CD4-positive, alpha-beta T cell (primary cell): ENCODE measurements around the gene MYO5C. TPM values are rescaled to one million over a fixed set of nuclear protein-coding genes. Genes with fewer than 3 reads are reported as not detected.

ENCODE experiments used
- ATAC-seq: fragments of 200-7000 bp; cut with Tn5 transposase; one replicate; pipeline ENCODE4 v1.10.0; 2022; ENCODE audit warnings: mild to moderate bottlenecking; ENCODE audit not compliant: poor library complexity
- CTCF ChIA-PET: fragments of 350-600 bp; sonication (Branson Sonifier 250); formaldehyde crosslinking; loops from one replicate; lab custom pipeline; 2021; ENCODE audit warnings: antibody characterized with exemption, inconsistent platforms; lab: Charles Lee
- POLR2A ChIA-PET: fragments of 350-600 bp; sonication (Branson Sonifier 250); formaldehyde crosslinking; loops from one replicate; lab custom pipeline; 2021; ENCODE audit warnings: antibody characterized with exemption, inconsistent platforms; lab: Charles Lee
- DNase-seq, 14 experiments: peaks; one replicate each; pipeline ENCODE4 v3.0.0-alpha.2; 2013 to 2020; ENCODE audit warnings: mixed read lengths in 2 of 14
- H3K27ac ChIP-seq, 2 donors: one replicate each; pipeline versions ENCODE4 v1.5.1 to v1.7.0; 2013; ENCODE audit warnings: low read length in 2 of 2, low read depth in 1 of 2, mild to moderate bottlenecking in 1 of 2
- H3K27me3 ChIP-seq, 2 experiments: 1 replicate in 1 of 2; 2 replicates in 1 of 2; pipeline versions ENCODE4 v1.6.1 to v1.7.0; 2013; ENCODE audit warnings: low read length in 2 of 2, control low read depth in 1 of 2, mild to moderate bottlenecking in 1 of 2, moderate library complexity in 1 of 2; ENCODE audit not compliant: insufficient read depth in 2 of 2, control insufficient read depth in 1 of 2
- H3K36me3 ChIP-seq: one replicate; pipeline ENCODE4 v1.6.1; 2013; ENCODE audit warnings: low read length, control low read depth; ENCODE audit not compliant: insufficient read depth
- H3K4me1 ChIP-seq: one replicate; pipeline ENCODE4 v1.6.1; 2013; ENCODE audit warnings: low read length, control low read depth; ENCODE audit not compliant: insufficient read depth
- H3K4me3 ChIP-seq: one replicate; pipeline ENCODE4 v1.5.1; 2013; ENCODE audit warnings: mild to moderate bottlenecking, low read length, moderate library complexity
- H3K9me3 ChIP-seq, 2 experiments: 1 replicate in 1 of 2; 2 replicates in 1 of 2; pipeline versions ENCODE4 v1.6.1 to v1.7.0; 2013; ENCODE audit warnings: low read length in 2 of 2, mild to moderate bottlenecking in 2 of 2, control low read depth in 1 of 2, moderate library complexity in 1 of 2; ENCODE audit not compliant: control insufficient read depth in 1 of 2, insufficient read depth in 1 of 2
- H3K27ac Mint-ChIP-seq: one replicate; pipeline ENCODE4 v1.8.0; 2020; ENCODE audit warnings: mixed read lengths
- H3K27me3 Mint-ChIP-seq: one replicate; pipeline ENCODE4 v1.8.0; 2021; ENCODE audit warnings: mixed read lengths
- H3K36me3 Mint-ChIP-seq: one replicate; pipeline ENCODE4 v1.8.0; 2021; ENCODE audit warnings: low read depth, mixed read lengths
- H3K4me1 Mint-ChIP-seq: one replicate; pipeline ENCODE4 v1.8.0; 2021; ENCODE audit warnings: low read depth, mixed read lengths
- H3K4me3 Mint-ChIP-seq: one replicate; pipeline ENCODE4 v1.8.0; 2020; ENCODE audit warnings: mild to moderate bottlenecking, mixed read lengths
- H3K9me3 Mint-ChIP-seq: one replicate; pipeline ENCODE4 v1.8.0; 2020; ENCODE audit warnings: mixed read lengths
- intact Hi-C, 2 experiments: fragments of 100-400 bp; cut with DNase I in 1 of 2; cut with micrococcal nuclease in 1 of 2; formaldehyde crosslinking; loops; one replicate each; pipeline versions ENCODE4 v1.15.1 to v1.9.0; 2023 to 2025; cut with DNase I, micrococcal nuclease
- total RNA-seq, 174 experiments: library from RNA in 2 of 174; stranded (reverse) in 2 of 174; gene quantifications; one replicate each; pipeline ENCODE4 v1.2.3 and lab custom pipeline; 2021 to 2026
- TF ChIP-seq, protein P1 (sequence below): fragments of 200-600 bp; IDR thresholded peaks from one replicate; pipeline ENCODE4 v1.8.0; 2022; ENCODE audit warnings: antibody characterized with exemption, mild to moderate bottlenecking

The MYO5C gene
- total RNA-seq, 2 experiments from 2014 or later: 0.53 to 0.93 TPM

DNA sequence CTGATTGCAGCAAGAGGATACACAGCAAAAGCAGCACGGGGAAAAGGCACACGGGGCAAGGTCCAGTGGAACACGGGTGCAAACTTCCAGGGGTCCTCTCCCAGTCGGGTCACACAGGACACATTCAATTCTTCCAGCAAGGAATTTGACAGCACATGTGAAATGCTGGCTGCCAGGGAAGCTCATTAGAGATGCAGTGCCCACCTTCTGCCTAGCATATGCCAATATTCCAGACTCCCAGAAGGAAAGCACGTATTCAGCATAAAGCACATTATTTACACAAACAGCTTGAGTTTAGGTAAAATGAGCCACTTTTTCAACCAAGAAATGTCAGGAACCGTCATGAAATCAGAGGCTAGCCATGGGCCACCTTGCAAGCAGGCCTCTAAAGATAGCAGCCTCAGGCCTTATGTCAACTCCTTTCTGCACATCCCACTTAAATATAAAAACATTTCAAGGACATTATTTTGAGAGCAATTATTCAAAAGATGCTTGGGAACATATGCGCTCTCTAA, 19.3 kb downstream of the MYO5C start:
- no peak overlapping the region for H3K27ac ChIP-seq
- H3K36me3 ChIP-seq: no peaks in the 10 kb centered on the region
- ChIA-PET CTCF (no interaction called here), POLR2A (no interaction called here)
- Mint-ChIP-seq H3K9me3 (no peaks in the 10 kb centered on the region), H3K27ac (no peak overlapping the region), H3K4me3 (no peak overlapping the region), H3K4me1 (no peaks in the 10 kb centered on the region), H3K36me3 (no peaks in the 10 kb centered on the region), H3K27me3 (no peaks in the 10 kb centered on the region)
- H3K4me1 ChIP-seq: no peaks in the 10 kb centered on the region
- TF ChIP-seq, protein P1, sequence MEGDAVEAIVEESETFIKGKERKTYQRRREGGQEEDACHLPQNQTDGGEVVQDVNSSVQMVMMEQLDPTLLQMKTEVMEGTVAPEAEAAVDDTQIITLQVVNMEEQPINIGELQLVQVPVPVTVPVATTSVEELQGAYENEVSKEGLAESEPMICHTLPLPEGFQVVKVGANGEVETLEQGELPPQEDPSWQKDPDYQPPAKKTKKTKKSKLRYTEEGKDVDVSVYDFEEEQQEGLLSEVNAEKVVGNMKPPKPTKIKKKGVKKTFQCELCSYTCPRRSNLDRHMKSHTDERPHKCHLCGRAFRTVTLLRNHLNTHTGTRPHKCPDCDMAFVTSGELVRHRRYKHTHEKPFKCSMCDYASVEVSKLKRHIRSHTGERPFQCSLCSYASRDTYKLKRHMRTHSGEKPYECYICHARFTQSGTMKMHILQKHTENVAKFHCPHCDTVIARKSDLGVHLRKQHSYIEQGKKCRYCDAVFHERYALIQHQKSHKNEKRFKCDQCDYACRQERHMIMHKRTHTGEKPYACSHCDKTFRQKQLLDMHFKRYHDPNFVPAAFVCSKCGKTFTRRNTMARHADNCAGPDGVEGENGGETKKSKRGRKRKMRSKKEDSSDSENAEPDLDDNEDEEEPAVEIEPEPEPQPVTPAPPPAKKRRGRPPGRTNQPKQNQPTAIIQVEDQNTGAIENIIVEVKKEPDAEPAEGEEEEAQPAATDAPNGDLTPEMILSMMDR: no peak
- ATAC-seq (no peak), DNase-seq (no peak)
- H3K27me3 ChIP-seq: peaks cover 0 to 6% of the 10 kb centered on the region in 2 experiments
- intact Hi-C loops: no loop called here
- no peak overlapping the region for H3K4me3 ChIP-seq
- H3K9me3 ChIP-seq: no peaks in the 10 kb centered on the region

DNA sequence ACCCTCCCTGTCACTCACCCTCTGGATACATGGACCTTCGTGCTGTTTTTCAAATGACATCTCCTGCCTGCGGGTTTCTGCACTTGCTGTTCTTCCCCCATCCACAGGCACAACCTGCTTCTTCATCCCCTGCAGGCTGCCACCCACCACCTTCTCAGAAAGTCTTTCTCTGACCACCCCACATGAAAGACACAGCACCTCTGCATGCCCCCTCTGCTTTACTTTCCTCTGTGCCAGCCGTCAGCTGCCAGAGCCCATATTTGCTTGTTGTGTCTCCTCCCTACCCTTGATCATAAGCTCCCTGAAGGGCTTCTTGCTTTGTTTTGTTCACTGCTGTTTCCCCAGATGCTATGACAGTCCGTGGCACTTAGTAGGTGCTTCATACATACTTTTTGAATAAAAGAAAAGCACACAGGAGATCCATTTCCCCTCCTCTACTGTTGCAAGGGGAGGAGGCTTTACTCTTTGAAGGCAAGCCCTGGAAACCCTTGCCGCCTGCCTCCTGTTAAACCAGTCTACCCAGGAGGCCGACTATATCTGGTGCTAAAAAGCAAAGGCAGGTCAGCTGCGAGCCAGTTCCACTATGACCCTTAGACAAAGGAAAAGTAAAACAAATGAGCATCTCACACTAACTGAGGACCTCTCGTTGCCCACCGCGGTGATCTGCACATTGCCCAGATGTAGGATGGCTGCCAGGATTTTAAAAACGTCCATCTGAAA, 31.9 kb downstream of the MYO5C start:
- CTCF ChIA-PET: no interaction called here
- H3K4me3 Mint-ChIP-seq: no peak overlapping the region
- ATAC-seq: no peak
- peak overlapping the region; percentile 32 for H3K27ac Mint-ChIP-seq
- no peaks in the 10 kb centered on the region for H3K36me3 Mint-ChIP-seq
- POLR2A ChIA-PET: no interaction called here
- Histone ChIP-seq H3K27ac (no peak overlapping the region), H3K4me3 (no peak overlapping the region), H3K9me3 (no peaks in the 10 kb centered on the region), H3K27me3 (no peaks in the 10 kb centered on the region), H3K36me3 (no peaks in the 10 kb centered on the region), H3K4me1 (peaks cover 34% of the 10 kb centered on the region)
- DNase-seq: no peak
- H3K4me1 Mint-ChIP-seq: peaks cover 31% of the 10 kb centered on the region
- H3K9me3 Mint-ChIP-seq: no peaks in the 10 kb centered on the region
- intact Hi-C loops: loop anchor here in 1 of 2 experiments (2.0 to 5.0 kb wide), 3 partner anchors 49 to 409 kb away; no protein-coding TSS in a partner anchor
- TF ChIP-seq, protein P1: no peak
- no peaks in the 10 kb centered on the region for H3K27me3 Mint-ChIP-seq

GRCh38 chr15:52262364-52262763, 33.2 kb downstream of the MYO5C start:
- peak overlapping the region in 1 of 2 donors; percentile 68 for H3K27ac ChIP-seq
- POLR2A ChIA-PET: interaction anchor here (0.8 to 1.6 kb wide), 4 partner anchors 9 to 82 kb away, joined by 3 to 5 read pairs (median 4); no protein-coding TSS in a partner anchor

More at GRCh38 chr15:52262364-52262763, 33.2 kb downstream of the MYO5C start:
- intact Hi-C loops: loop anchor here in 1 of 2 experiments (2.0 to 5.0 kb wide), 3 partner anchors 50 to 410 kb away; no protein-coding TSS in a partner anchor
- no peak overlapping the region for H3K4me3 Mint-ChIP-seq
- Histone ChIP-seq H3K4me3 (no peak overlapping the region), H3K36me3 (no peaks in the 10 kb centered on the region), H3K27me3 (no peaks in the 10 kb centered on the region), H3K9me3 (no peaks in the 10 kb centered on the region), H3K4me1 (peaks cover 35% of the 10 kb centered on the region)
- H3K4me1 Mint-ChIP-seq: peaks cover 31% of the 10 kb centered on the region
- H3K9me3 Mint-ChIP-seq: no peaks in the 10 kb centered on the region
- no peaks in the 10 kb centered on the region for H3K27me3 Mint-ChIP-seq
- TF ChIP-seq, protein P1: no peak
- peak overlapping the region; percentile 48 for H3K27ac Mint-ChIP-seq
- DNase-seq: no peak
- H3K36me3 Mint-ChIP-seq: no peaks in the 10 kb centered on the region
- CTCF ChIA-PET: no interaction called here
- ATAC-seq: no peak
